ENCODE measurements around the gene NAALADL2. TPM values are rescaled to one million over a fixed set of nuclear protein-coding genes. Genes with fewer than 3 reads are reported as not detected.

The NAALADL2 gene
- total and polyA plus RNA-seq, 2 of the 4 experiments (the other 2 are of a cell fraction): 3.8 to 19.2 TPM

DNA sequence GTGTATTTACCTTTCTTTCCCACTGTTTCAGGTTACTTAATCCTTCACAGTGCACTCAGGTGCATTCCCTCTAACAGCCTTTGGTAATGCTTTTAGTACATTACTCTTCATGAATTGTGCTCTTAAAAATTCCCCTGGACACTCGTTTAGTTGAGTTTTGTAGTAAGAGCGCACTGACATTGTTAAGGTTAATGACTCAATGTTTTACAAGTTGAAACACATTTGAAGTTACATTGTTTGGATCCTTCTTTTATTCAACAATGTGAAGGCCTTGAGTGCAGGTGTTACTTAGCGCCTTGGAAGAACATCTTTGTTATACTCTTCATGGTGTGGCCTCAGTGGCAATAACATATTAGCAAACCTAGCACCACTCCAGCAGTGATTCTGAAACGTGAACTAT, 739.6 kb downstream of the NAALADL2 start:
- intact Hi-C loops (cut with micrococcal nuclease): no loop called here
- H3K9me1 ChIP-seq (ENCODE audit: insufficient read depth, low read length): no peaks in the 10 kb centered on the region

More for the DNA sequence above, 739.6 kb downstream of the NAALADL2 start:
- DNase-seq: no peak
- Histone ChIP-seq H4K20me1 (ENCODE audit: insufficient read depth, low read length) (no peaks in the 10 kb centered on the region), H3K27me3 (ENCODE audit: control insufficient read depth, insufficient read depth, low read length) (no peaks in the 10 kb centered on the region), H3K4me3 (ENCODE audit: insufficient read depth, low read depth, low read length) (no peak overlapping the region), H2BK20ac (ENCODE audit: low read depth, low read length) (no peak overlapping the region), H3K4ac (ENCODE audit: low read depth, low read length) (no peak overlapping the region), H3K56ac (ENCODE audit: extremely low read depth, insufficient read depth, low read length) (no peak overlapping the region), H3K14ac (replicated peaks; ENCODE audit: low read depth, low read length) (no peak overlapping the region), H4K91ac (ENCODE audit: insufficient read depth, low read depth, low read length) (no peak overlapping the region), H3K4me2 (ENCODE audit: low read depth, low read length) (no peak overlapping the region), H3K18ac (ENCODE audit: low read depth, low read length) (no peak overlapping the region), H2AK9ac (replicated peaks; ENCODE audit: low read depth, low read length, poor library complexity) (no peak overlapping the region), H4K8ac (ENCODE audit: low read depth in 2 of 2, low read length in 2 of 2) (no peak overlapping the region), H3K23ac (ENCODE audit: low read depth, low read length) (no peak overlapping the region), H3K9me3 (ENCODE audit: control insufficient read depth, insufficient read depth, low read length) (no peaks in the 10 kb centered on the region), H3K27ac (ENCODE audit: insufficient read depth, low read length) (no peak overlapping the region), H2BK120ac (ENCODE audit: low read depth, low read length) (no peak overlapping the region), H3K36me3 (ENCODE audit: control insufficient read depth, insufficient read depth, low read length) (no peaks in the 10 kb centered on the region), H3K4me1 (ENCODE audit: control insufficient read depth, insufficient read depth, low read length) (no peaks in the 10 kb centered on the region), H2AFZ (replicated peaks; ENCODE audit: low read length, poor library complexity) (no peak overlapping the region), H3K9ac (ENCODE audit: low read depth, low read length) (no peak overlapping the region), H2BK5ac (ENCODE audit: low read depth, low read length, poor library complexity, severe bottlenecking) (no peak overlapping the region), H2AK5ac (ENCODE audit: low read depth, low read length) (no peak overlapping the region), H2BK15ac (ENCODE audit: low read depth, low read length) (no peak overlapping the region), H4K5ac (ENCODE audit: low read depth, low read length) (no peak overlapping the region), H3K79me1 (ENCODE audit: low read depth in 1 of 2, low read length in 2 of 2) (no peaks in the 10 kb centered on the region)
- dilution Hi-C loops (cut with HindIII; ENCODE audit: low sequenced_read_pairs, unreplicated experiment) (no loop called here), in situ Hi-C loops (cut with MboI; ENCODE audit: low sequenced_read_pairs) (no loop called here)
- WGBS, 2 experiments (ENCODE audit: extremely low coverage in 2 of 2, insufficient read length in 1 of 2): no CpG with 5 or more reads among the region's 4 CpGs
- ChIA-PET CTCF (interaction anchor here (0.9 kb wide), 1 partner anchor 10 kb away, joined by 6 read pairs; no protein-coding TSS in a partner anchor), POLR2A (ENCODE audit: unreplicated experiment) (no interaction called here)
- TF ChIP-seq CHD1 (IDR thresholded peaks at IDR 0.05; ENCODE audit: low read depth, low read length) (no peak), MAZ (IDR thresholded peaks at IDR 0.05; ENCODE audit: borderline replicate concordance, low read depth, low read length) (no peak), POLR2A (IDR thresholded peaks at IDR 0.05; ENCODE audit: low read depth, low read length) (no peak), CEBPB (IDR thresholded peaks at IDR 0.05; ENCODE audit: low read depth, low read length) (no peak), RCOR1 (IDR thresholded peaks at IDR 0.05; ENCODE audit: insufficient replicate concordance, low read length) (no peak), MXI1 (IDR thresholded peaks at IDR 0.05; ENCODE audit: borderline replicate concordance, low read depth, low read length) (no peak), MAFK (IDR thresholded peaks at IDR 0.05; ENCODE audit: low read depth, low read length) (no peak)
- TF ChIP-seq, protein P1, sequence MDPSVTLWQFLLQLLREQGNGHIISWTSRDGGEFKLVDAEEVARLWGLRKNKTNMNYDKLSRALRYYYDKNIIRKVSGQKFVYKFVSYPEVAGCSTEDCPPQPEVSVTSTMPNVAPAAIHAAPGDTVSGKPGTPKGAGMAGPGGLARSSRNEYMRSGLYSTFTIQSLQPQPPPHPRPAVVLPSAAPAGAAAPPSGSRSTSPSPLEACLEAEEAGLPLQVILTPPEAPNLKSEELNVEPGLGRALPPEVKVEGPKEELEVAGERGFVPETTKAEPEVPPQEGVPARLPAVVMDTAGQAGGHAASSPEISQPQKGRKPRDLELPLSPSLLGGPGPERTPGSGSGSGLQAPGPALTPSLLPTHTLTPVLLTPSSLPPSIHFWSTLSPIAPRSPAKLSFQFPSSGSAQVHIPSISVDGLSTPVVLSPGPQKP (IDR thresholded peaks at IDR 0.05; ENCODE audit: borderline replicate concordance, low read depth, low read length): no peak
- TF ChIP-seq, protein P2, sequence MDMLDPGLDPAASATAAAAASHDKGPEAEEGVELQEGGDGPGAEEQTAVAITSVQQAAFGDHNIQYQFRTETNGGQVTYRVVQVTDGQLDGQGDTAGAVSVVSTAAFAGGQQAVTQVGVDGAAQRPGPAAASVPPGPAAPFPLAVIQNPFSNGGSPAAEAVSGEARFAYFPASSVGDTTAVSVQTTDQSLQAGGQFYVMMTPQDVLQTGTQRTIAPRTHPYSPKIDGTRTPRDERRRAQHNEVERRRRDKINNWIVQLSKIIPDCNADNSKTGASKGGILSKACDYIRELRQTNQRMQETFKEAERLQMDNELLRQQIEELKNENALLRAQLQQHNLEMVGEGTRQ (IDR thresholded peaks at IDR 0.05; ENCODE audit: low read depth, low read length): no peak
- ATAC-seq (ENCODE audit: low read depth): no peak
- BruUV-seq (replicated peaks): no TSS peak

Measured in IMR-90 (cell line).